GM18526 (cell line): ENCODE measurements around the gene PMAIP1.

Experiments
- POLR2A ChIP-seq: IDR thresholded peaks from 3 replicates; pipeline ENCODE4 v1.6.1; 2011; ENCODE audit not compliant: insufficient read length; ENCODE audit errors: extremely low read depth

The PMAIP1 gene

GRCh38 chr18:59921384-59921891, 21.6 kb downstream of the PMAIP1 start:
- no peak for TF ChIP-seq POLR2A

- TF ChIP-seq POLR2A, result no peak
Observed at GRCh38 chr18:59923539-59924196, 23.9 kb downstream of the PMAIP1 start.

- TF ChIP-seq POLR2A, result no peak
Observed at GRCh38 chr18:59926131-59926530, 26.3 kb downstream of the PMAIP1 start.

- no peak for TF ChIP-seq POLR2A
Observed at GRCh38 chr18:59927246-59927825, 27.5 kb downstream of the PMAIP1 start.

- TF ChIP-seq POLR2A, result no peak
Observed at GRCh38 chr18:59928201-59928600, 28.4 kb downstream of the PMAIP1 start.

- TF ChIP-seq POLR2A, result no peak
Observed at GRCh38 chr18:59929621-59930295, 30.0 kb downstream of the PMAIP1 start.

- TF ChIP-seq POLR2A, result no peak
Observed at GRCh38 chr18:59932401-59932800, 32.6 kb downstream of the PMAIP1 start.

GRCh38 chr18:59938676-59939075, 38.9 kb downstream of the PMAIP1 start:
- TF ChIP-seq POLR2A, result no peak

- no peak for TF ChIP-seq POLR2A
Observed at GRCh38 chr18:59939127-59939526, 39.3 kb downstream of the PMAIP1 start.

- no peak for TF ChIP-seq POLR2A
Observed at GRCh38 chr18:59940068-59940467, 40.3 kb downstream of the PMAIP1 start.

- no peak for TF ChIP-seq POLR2A
Observed at GRCh38 chr18:59941331-59941730, 41.5 kb downstream of the PMAIP1 start.

GRCh38 chr18:59942601-59943000, 42.8 kb downstream of the PMAIP1 start:
- TF ChIP-seq POLR2A, result no peak

GRCh38 chr18:59945544-59945943, 45.7 kb downstream of the PMAIP1 start:
- TF ChIP-seq POLR2A, result no peak

- TF ChIP-seq POLR2A, result no peak
Observed at GRCh38 chr18:59950215-59950944, 50.6 kb downstream of the PMAIP1 start.

- TF ChIP-seq POLR2A, result no peak
Observed at GRCh38 chr18:59951591-59951990, 51.8 kb downstream of the PMAIP1 start.
